Skeletal muscle satellite cell (primary cell): ENCODE measurements around the gene HASPIN.
"Not testable (repeated sequence)": the region's sequence is repeated elsewhere in the genome, so short reads cannot be mapped to it uniquely, and the experiment has no call there.

Source experiments
- H3K27me3 ChIP-seq: 2 replicates; pipeline ENCODE4 v1.7.0; 2013; ENCODE audit warnings: low read length; ENCODE audit not compliant: control insufficient read depth, insufficient read depth
- H3K36me3 ChIP-seq: 2 replicates; pipeline ENCODE4 v1.7.0; 2013; ENCODE audit warnings: mild to moderate bottlenecking, control low read depth, low read length; ENCODE audit not compliant: insufficient read depth
- H3K4me1 ChIP-seq: 2 replicates; pipeline ENCODE4 v1.7.0; 2013; ENCODE audit warnings: low read length; ENCODE audit not compliant: control insufficient read depth, insufficient read depth
- H3K4me2 ChIP-seq: 2 replicates; pipeline ENCODE4 v1.7.0; 2013; ENCODE audit warnings: mild to moderate bottlenecking, low read length
- H3K4me3 ChIP-seq: 2 replicates; pipeline ENCODE4 v1.7.0; 2013; ENCODE audit warnings: low read length
- H3K9ac ChIP-seq: 2 replicates; pipeline ENCODE4 v1.7.0; 2013; ENCODE audit warnings: mild to moderate bottlenecking, low read depth, low read length, moderate library complexity
- H3K9me3 ChIP-seq: replicated peaks from 2 replicates; pipeline ENCODE4 v1.7.0; 2013; ENCODE audit warnings: mild to moderate bottlenecking, control low read depth, low read length

HASPIN gene

GRCh38 chr17:3699951-3700350, 23.8 kb upstream of the HASPIN start:
- Histone ChIP-seq H3K9ac (no peak overlapping the region), H3K9me3 (peaks cover 3% of the 10 kb centered on the region), H3K36me3 (no peaks in the 10 kb centered on the region), H3K4me3 (no peak overlapping the region), H3K4me1 (peaks cover 13% of the 10 kb centered on the region), H3K27me3 (no peaks in the 10 kb centered on the region), H3K4me2 (no peak overlapping the region)

- H3K4me2 ChIP-seq: not testable (repeated sequence)
These were observed 21.6 kb upstream of the HASPIN start for GRCh38 chr17:3702041-3702539.

GRCh38 chr17:3704931-3705717, 18.6 kb upstream of the HASPIN start:
- H3K4me1 ChIP-seq: no peaks in the 10 kb centered on the region
- no peaks in the 10 kb centered on the region for H3K9me3 ChIP-seq
- H3K4me3 ChIP-seq: no peak overlapping the region
- H3K36me3 ChIP-seq: no peaks in the 10 kb centered on the region
- no peak overlapping the region for H3K4me2 ChIP-seq
- H3K9ac ChIP-seq: no peak overlapping the region
- H3K27me3 ChIP-seq: no peaks in the 10 kb centered on the region

More at GRCh38 chr17:3702041-3702539, 21.6 kb upstream of the HASPIN start:
- H3K9me3 ChIP-seq, H3K4me1 ChIP-seq, H3K36me3 ChIP-seq, H3K9ac ChIP-seq, H3K27me3 ChIP-seq, H3K4me3 ChIP-seq: not testable (repeated sequence)

- not testable (repeated sequence) for H3K9me3 ChIP-seq, H3K36me3 ChIP-seq, H3K4me3 ChIP-seq, H3K27me3 ChIP-seq, H3K4me2 ChIP-seq, H3K9ac ChIP-seq, H3K4me1 ChIP-seq
These were observed 18.1 kb upstream of the HASPIN start for GRCh38 chr17:3705718-3705984.

- Histone ChIP-seq H3K9ac (no peak overlapping the region), H3K36me3 (peaks cover 4% of the 10 kb centered on the region), H3K9me3 (no peaks in the 10 kb centered on the region), H3K4me3 (no peak overlapping the region), H3K27me3 (no peaks in the 10 kb centered on the region), H3K4me1 (peaks cover 6% of the 10 kb centered on the region), H3K4me2 (no peak overlapping the region)
These were observed 15.3 kb upstream of the HASPIN start for GRCh38 chr17:3708366-3708765.

- Histone ChIP-seq H3K9me3 (no peaks in the 10 kb centered on the region), H3K4me2 (peak overlapping the region; percentile 4), H3K9ac (no peak overlapping the region), H3K4me1 (peaks cover 6% of the 10 kb centered on the region), H3K36me3 (peaks cover 17% of the 10 kb centered on the region), H3K4me3 (no peak overlapping the region), H3K27me3 (no peaks in the 10 kb centered on the region)
These were observed 12.7 kb upstream of the HASPIN start for GRCh38 chr17:3710951-3711383.

GRCh38 chr17:3712811-3713463, 10.8 kb upstream of the HASPIN start:
- Histone ChIP-seq H3K4me1 (peaks cover 6% of the 10 kb centered on the region), H3K4me3 (no peak overlapping the region), H3K27me3 (no peaks in the 10 kb centered on the region), H3K9me3 (no peaks in the 10 kb centered on the region), H3K9ac (no peak overlapping the region), H3K4me2 (no peak overlapping the region), H3K36me3 (peaks cover 36% of the 10 kb centered on the region)

GRCh38 chr17:3715296-3715695, 8.4 kb upstream of the HASPIN start:
- no peaks in the 10 kb centered on the region for H3K27me3 ChIP-seq
- H3K36me3 ChIP-seq: peaks cover 45% of the 10 kb centered on the region
- no peak overlapping the region for H3K4me2 ChIP-seq
- H3K9ac ChIP-seq: no peak overlapping the region
- peaks cover 13% of the 10 kb centered on the region for H3K4me1 ChIP-seq
- no peaks in the 10 kb centered on the region for H3K9me3 ChIP-seq
- H3K4me3 ChIP-seq: no peak overlapping the region

- H3K4me3 ChIP-seq: no peak overlapping the region
- H3K36me3 ChIP-seq: peaks cover 41% of the 10 kb centered on the region
These were observed 5.5 kb upstream of the HASPIN start for GRCh38 chr17:3718201-3718600.

GRCh38 chr17:3719265-3719664, 4.4 kb upstream of the HASPIN start:
- no peak overlapping the region for H3K4me2 ChIP-seq
- H3K4me1 ChIP-seq: peaks cover 20% of the 10 kb centered on the region
- no peak overlapping the region for H3K9ac ChIP-seq
- H3K36me3 ChIP-seq: peaks cover 41% of the 10 kb centered on the region
- H3K9me3 ChIP-seq: no peaks in the 10 kb centered on the region
- no peaks in the 10 kb centered on the region for H3K27me3 ChIP-seq
- H3K4me3 ChIP-seq: no peak overlapping the region

More at GRCh38 chr17:3718201-3718600, 5.5 kb upstream of the HASPIN start:
- no peaks in the 10 kb centered on the region for H3K9me3 ChIP-seq
- no peak overlapping the region for H3K9ac ChIP-seq
- H3K27me3 ChIP-seq: no peaks in the 10 kb centered on the region
- H3K4me2 ChIP-seq: no peak overlapping the region
- H3K4me1 ChIP-seq: peaks cover 20% of the 10 kb centered on the region

GRCh38 chr17:3722716-3723115, 987 bp upstream of the HASPIN start:
- Histone ChIP-seq H3K4me2 (peak overlapping the region; percentile 87), H3K27me3 (no peaks in the 10 kb centered on the region), H3K9ac (peak overlapping the region; percentile 93), H3K4me3 (peak overlapping the region; percentile 91), H3K4me1 (peaks cover 31% of the 10 kb centered on the region), H3K36me3 (peaks cover 19% of the 10 kb centered on the region), H3K9me3 (no peaks in the 10 kb centered on the region)

- no peaks in the 10 kb centered on the region for H3K9me3 ChIP-seq
- H3K4me1 ChIP-seq: peaks cover 31% of the 10 kb centered on the region
- peak overlapping the region; percentile 91 for H3K4me3 ChIP-seq
- H3K36me3 ChIP-seq: peaks cover 14% of the 10 kb centered on the region
- H3K27me3 ChIP-seq: no peaks in the 10 kb centered on the region
- H3K9ac ChIP-seq: peak overlapping the region; percentile 93
- peak overlapping the region; percentile 87 for H3K4me2 ChIP-seq
These were observed 531 bp upstream of the HASPIN start for GRCh38 chr17:3723188-3723555.
